NAMALWA (cell line): ENCODE data around the gene ATP6V1E1.
"Not testable (repeated sequence)": the region's sequence is repeated elsewhere in the genome, so short reads cannot be mapped to it uniquely, and the experiment has no call there.

ENCODE experiments used
- DNase-seq: peaks from one replicate; pipeline ENCODE4 v3.0.0-alpha.2; 2015; ENCODE audit warnings: low spot score

ATP6V1E1 gene

GRCh38 chr22:17581056-17581455 lies 47.5 kb downstream of the ATP6V1E1 start:
- no peak for DNase-seq

- no peak for DNase-seq
Measured at GRCh38 chr22:17580441-17581031, 48.0 kb downstream of the ATP6V1E1 start.

DNA sequence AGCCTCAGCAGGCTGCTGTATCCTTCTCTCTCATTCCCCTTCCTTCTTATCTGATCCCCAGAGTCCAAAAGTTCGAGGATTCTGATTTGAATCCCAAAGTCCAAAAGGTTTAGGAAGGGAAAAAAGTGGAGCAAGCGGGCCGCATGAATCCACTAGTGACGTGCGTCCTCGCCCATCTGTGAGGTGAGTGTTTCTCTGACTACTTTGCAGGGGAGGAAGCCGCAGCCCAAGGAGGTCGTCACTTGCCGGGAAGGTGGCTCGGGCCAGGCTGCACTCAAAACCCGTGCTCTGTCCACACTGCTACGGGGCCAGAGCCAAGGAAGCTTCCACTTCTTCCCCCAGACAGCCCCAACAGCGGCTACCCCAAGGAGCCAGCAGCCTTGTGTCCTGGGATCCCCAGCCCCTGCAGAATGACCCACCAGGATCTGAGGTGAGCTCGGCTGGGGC lies 49.0 kb downstream of the ATP6V1E1 start:
- no peak for DNase-seq

GRCh38 chr22:17578136-17578754 lies 50.3 kb downstream of the ATP6V1E1 start:
- no peak for DNase-seq

DNA sequence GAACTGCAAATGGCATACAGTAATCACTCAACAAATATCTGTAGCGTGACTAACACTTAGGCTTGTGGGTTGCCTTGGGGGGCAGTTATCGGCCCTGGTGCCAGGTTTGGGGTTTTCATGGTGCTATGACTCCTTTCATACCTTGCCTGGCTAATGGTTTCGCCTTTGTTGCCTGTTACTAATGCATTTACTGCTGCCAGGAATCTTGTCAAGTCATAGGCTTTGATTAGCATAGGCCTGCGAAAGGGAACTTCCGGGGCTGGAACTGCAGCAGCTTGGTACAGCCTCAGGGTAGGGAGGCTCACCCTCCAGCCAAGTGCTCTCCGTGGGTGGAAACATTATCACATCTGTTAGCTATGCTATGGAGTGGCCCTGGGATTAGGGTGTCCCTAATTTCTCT lies 52.1 kb downstream of the ATP6V1E1 start:
- no peak for DNase-seq

DNA sequence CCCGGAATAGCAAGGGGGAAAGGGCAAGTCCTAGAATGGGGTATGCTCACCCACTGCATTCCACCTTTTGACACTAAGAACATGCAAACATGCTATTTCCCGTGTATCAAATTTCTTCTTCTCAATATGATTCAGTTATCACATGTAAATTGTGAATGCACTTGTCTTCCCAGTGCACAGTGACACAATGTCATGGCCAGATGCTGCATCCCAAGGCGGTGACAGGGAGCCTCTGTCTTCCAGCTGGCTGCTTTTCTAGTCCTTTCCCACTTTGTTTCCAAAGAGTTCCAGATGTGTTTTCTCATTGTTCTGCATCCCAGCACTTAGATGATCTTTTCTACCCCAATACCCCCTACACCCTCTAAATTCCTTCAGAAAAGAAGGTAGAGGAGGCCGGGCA lies 52.9 kb downstream of the ATP6V1E1 start:
- DNase-seq = no peak

DNA sequence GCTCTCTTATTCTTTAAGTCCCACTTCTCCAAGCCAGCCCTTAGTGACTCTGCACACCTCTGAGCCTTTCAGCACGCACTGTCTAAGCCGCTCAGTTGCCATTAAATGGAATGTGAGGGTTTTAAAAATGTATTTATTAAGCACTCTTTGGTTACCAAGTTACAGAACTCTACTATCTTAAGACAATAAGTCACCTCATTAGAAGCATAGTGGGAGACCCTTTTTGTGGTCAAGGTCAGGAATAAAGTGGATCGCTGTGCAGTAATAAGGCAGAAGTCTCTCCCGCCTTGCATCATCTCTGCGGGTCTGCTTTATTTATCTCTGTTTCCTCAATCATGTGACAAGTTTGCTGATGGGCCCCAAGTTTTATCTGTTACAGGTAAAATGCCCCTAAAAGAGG lies 53.4 kb downstream of the ATP6V1E1 start:
- DNase-seq = no peak

DNA sequence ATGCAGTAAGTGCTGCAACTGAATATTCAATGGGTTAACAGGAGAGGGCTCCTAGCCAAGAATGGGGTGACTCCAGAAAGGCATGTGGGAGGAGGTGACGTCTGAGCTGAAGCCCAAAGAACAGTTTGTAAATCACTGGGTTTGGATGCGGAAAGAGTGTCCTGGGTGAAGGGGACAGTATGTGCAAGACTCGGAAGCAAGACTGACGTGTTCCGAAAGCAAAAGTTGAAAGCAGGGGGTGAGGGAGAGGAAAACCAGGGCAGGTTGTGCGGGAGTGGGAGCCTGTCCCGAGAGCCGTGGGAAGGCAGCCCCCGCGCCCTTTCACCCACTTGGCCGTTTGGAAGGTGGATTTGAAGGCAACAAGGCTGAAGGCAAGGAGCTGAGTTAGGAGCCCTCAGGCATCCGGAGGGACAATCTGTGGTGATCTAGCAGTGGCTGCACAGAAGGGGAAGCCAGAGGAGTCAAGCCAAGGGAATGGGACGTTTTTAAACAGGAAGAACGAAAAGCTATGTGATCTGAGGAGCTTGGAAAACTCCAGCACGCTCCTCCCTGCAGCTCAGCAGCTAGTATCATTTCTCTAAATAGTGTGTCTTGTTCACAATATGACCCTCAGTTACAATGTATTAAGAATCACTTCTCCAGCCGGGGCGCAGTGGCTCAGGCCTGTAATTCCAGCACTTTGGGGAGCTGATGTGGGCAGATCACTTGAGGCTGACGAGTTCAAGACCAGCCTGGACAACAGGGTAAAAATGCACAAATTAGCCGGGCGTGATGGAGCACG lies 57.5 kb downstream of the ATP6V1E1 start:
- DNase-seq = no peak

- DNase-seq = no peak
Measured at GRCh38 chr22:17569971-17570511, 58.5 kb downstream of the ATP6V1E1 start.

GRCh38 chr22:17566776-17567175 lies 61.8 kb downstream of the ATP6V1E1 start:
- no peak for DNase-seq

GRCh38 chr22:17566016-17566687 lies 62.4 kb downstream of the ATP6V1E1 start:
- not testable (repeated sequence) for DNase-seq

DNA sequence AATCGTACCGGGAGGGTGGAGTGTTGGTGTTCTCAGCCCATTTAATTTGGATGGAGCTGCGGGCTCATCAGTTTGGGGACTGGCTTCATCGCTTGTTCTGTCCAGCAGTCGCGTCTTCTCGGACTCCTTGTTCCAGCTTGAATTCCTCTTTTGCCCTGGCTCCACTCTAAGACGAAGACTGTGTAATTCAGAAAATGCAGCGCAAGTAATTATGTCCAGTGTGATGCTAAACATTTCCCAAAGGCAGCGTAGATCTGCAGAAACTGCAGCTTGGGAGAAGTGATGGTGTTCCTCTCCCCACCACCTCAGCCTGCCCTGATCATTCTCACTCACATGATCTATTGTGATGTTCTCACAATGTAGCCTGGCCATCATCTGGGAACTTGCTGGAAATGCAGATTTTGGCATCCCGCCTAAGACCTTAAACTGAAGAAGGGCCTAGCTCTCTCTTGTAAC lies 64.6 kb downstream of the ATP6V1E1 start:
- no peak for DNase-seq

GRCh38 chr22:17562906-17563870 lies 65.4 kb downstream of the ATP6V1E1 start, which contains the start of gene SLC25A18:
SLC25A18 (plus strand) TSS chr22:17563498; CDS start chr22:17579945, 16,447 bp downstream.
- DNase-seq = no peak

DNA sequence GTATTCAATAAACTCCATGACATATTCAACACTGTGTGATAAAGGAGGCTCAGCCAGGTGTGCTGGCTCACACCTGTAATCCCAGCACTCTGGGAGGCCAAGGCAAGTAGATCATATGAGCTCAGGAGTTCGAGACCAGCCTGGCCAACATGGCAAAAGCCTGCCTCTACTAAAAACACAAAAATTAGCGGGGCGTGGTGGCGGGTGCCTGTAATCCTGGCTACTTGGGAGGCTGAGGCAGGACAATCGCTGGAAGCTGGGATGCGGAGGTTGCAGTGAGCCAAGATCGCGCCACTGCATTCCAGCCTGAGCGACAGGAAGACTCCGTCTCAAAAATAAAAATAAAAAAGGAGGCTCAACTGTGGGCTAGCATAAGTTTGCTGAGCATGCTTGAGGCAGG lies 69.4 kb downstream of the ATP6V1E1 start:
- no peak for DNase-seq

DNA sequence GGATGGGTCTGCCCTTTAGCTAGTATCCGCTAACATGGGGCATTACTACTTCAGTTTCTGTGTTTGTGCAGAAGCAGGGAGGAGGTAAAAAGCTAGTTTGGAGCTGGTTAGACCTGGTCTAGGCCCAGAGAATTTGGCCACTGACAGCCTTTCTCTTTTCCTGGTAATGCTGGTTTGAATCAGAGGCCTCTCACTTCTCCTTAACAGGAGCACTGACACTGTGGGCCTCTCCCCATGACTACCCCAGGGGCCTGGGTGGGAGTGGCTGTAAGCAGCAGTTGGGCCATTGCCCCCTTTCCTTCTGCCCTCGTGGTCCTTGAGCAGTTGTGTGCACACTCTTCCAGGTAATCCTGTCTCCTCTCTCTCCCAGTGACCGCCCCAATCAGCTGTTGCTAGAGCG lies 73.7 kb downstream of the ATP6V1E1 start:
- DNase-seq = no peak

DNA sequence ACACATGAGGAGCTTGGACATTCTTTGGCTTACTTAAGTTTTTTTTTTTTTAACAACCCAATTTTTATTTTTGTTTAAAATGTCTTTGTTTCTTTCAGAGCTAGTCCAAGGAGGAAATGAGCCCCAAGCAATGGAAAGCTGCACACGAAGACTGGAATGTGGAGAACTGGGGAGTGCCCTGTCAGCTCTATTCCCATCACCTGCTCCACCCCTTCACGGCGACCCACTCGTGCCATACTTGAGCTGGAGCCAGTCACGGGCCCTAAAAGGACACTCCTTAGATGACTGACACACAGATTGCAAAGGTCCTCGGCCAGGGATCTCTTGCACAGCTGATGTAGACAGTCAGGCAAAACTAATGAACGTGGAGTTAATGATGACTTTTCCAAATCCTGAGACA lies 75.8 kb downstream of the ATP6V1E1 start:
- no peak for DNase-seq

- DNase-seq = no peak
Measured at GRCh38 chr22:17549655-17550054, 78.9 kb downstream of the ATP6V1E1 start.

DNA sequence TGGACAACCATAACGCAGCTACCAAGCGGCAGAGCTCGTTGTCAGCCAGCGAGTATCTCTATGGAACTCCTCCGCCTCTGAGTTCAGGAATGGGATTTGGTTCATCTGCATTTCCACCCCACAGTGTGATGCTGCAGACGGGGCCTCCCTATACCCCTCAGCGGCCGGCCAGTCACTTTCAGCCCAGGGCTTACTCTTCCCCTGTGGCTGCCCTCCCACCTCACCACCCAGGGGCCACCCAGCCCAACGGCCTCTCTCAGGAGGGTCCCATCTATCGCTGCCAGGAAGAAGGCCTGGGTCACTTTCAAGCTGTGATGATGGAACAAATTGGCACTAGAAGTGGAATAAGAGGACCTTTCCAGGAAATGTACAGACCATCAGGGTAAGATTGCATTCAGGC lies 79.4 kb downstream of the ATP6V1E1 start:
- no peak for DNase-seq

GRCh38 chr22:17548756-17549035 lies 79.9 kb downstream of the ATP6V1E1 start:
- no peak for DNase-seq

GRCh38 chr22:17548010-17548755 lies 80.4 kb downstream of the ATP6V1E1 start:
- DNase-seq = no peak

DNA sequence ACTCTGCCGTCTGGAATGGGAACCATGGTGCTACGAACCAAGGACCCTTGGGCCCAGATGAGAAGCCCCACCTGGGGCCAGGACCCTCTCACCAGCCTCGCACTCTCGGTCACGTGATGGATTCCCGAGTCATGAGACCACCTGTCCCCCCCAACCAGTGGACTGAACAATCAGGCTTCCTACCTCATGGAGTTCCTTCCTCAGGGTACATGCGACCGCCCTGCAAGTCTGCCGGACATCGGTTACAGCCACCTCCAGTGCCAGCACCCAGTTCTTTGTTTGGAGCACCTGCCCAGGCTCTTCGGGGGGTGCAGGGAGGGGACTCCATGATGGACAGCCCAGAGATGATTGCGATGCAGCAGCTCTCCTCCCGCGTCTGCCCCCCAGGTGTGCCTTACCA lies 86.1 kb downstream of the ATP6V1E1 start:
- no peak for DNase-seq
